Epithelial cell of proximal tubule (primary cell): ENCODE measurements around the gene FANCG. TPM values are rescaled to one million over a fixed set of nuclear protein-coding genes. Genes with fewer than 3 reads are reported as not detected.
A peak's percentile ranks its signal among the peaks of the same experiment; 100 is the strongest.

Source experiments
- DNase-seq: peaks from one replicate; pipeline ENCODE4 v3.0.0-alpha.2; 2011; ENCODE audit warnings: low read depth
- H3K4me3 ChIP-seq: 2 replicates; pipeline ENCODE4 v1.5.1; 2011; ENCODE audit warnings: low read depth, mild to moderate bottlenecking, low read length
- CTCF ChIP-seq: conservative IDR thresholded peaks from 2 replicates; pipeline ENCODE4 v1.5.1; 2012; ENCODE audit warnings: low read depth, mild to moderate bottlenecking, low read length
- total RNA-seq: library from RNA; depleted of rRNA; stranded (reverse); fragments of >200 nt; gene quantifications from 2 replicates; pipeline ENCODE4 v1.2.3, GENCODE V29; 2015

Gene FANCG
- 47.3 and 60.3 TPM in 2 replicates for total RNA-seq

GRCh38 chr9:35079426-35080341 is at the start of gene FANCG:
FANCG (minus strand) TSS chr9:35079942; CDS start chr9:35079524, 418 bp downstream.
- peak; percentile 44 for DNase-seq
- no peak for TF ChIP-seq CTCF

GRCh38 chr9:35116898-35117551 is 37.3 kb upstream of the FANCG start:
- TF ChIP-seq CTCF, result peak; percentile 95
- peak; percentile 58 for DNase-seq

More at GRCh38 chr9:35079426-35080341, at the start of gene FANCG:
- H3K4me3 ChIP-seq, result peak within 1 kb of the TSS; percentile 81

GRCh38 chr9:35116539-35116897 is 36.8 kb upstream of the FANCG start:
- no peak for DNase-seq
- no peak for TF ChIP-seq CTCF
- peak overlapping the region; percentile 97 for H3K4me3 ChIP-seq

More at GRCh38 chr9:35116898-35117551, 37.3 kb upstream of the FANCG start:
- H3K4me3 ChIP-seq, result peak overlapping the region; percentile 97

GRCh38 chr9:35115680-35116538 is 36.2 kb upstream of the FANCG start, which contains the start of gene ATOSB:
ATOSB (minus strand) TSS chr9:35115862; CDS start chr9:35108274, 7,588 bp downstream.
- DNase-seq, result peak; percentile 80
- TF ChIP-seq CTCF, result no peak
- H3K4me3 ChIP-seq, result peak within 1 kb of the TSS; percentile 97

- no peak for DNase-seq
- peak overlapping the region; percentile 97 for H3K4me3 ChIP-seq
- TF ChIP-seq CTCF, result no peak
These were observed 35.3 kb upstream of the FANCG start for GRCh38 chr9:35114840-35115628.
